ENCODE data around the gene SLC26A8.
"Not testable (repeated sequence)": the region's sequence is repeated elsewhere in the genome, so short reads cannot be mapped to it uniquely, and the experiment has no call there.

DNA sequence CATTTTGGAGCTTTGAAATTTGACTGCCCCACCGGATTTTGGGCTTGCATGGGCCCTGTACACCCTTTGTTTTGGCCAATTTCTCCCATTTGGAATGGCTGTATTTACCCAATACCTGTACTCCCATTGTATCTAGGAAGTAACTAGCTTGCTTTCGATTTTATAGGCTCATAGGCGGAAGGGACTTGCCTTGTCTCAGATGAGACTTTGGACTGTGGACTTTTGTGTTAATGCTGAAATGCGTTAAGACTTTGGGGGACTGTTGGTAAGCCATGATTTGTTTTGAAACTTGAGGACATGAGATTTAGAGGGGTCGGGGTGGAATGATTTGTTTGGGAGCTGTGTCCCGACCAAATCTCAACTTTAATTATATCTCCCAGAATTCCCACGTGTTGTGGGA is 83.3 kb downstream of the SLC26A8 start:
- not testable (repeated sequence) for TF ChIP-seq TBL1XR1 (IDR thresholded peaks at IDR 0.05; ENCODE audit: borderline replicate concordance, low read length, partially characterized antibody); ZSCAN30 (CRISPR knock-in tag; IDR thresholded peaks at IDR 0.05); CEBPB (IDR thresholded peaks at IDR 0.05; ENCODE audit: borderline replicate concordance, low read depth, low read length); POLR2A (IDR thresholded peaks at IDR 0.05; ENCODE audit: insufficient read depth in 1 of 2, low read depth in 2 of 2, low read length in 2 of 2)
- TF ChIP-seq, protein P1, sequence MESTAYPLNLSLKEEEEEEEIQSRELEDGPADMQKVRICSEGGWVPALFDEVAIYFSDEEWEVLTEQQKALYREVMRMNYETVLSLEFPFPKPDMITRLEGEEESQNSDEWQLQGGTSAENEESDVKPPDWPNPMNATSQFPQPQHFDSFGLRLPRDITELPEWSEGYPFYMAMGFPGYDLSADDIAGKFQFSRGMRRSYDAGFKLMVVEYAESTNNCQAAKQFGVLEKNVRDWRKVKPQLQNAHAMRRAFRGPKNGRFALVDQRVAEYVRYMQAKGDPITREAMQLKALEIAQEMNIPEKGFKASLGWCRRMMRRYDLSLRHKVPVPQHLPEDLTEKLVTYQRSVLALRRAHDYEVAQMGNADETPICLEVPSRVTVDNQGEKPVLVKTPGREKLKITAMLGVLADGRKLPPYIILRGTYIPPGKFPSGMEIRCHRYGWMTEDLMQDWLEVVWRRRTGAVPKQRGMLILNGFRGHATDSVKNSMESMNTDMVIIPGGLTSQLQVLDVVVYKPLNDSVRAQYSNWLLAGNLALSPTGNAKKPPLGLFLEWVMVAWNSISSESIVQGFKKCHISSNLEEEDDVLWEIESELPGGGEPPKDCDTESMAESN (CRISPR knock-in tag; conservative IDR thresholded peaks at IDR 0.05) = not testable (repeated sequence)
